GM21786 (cell line): Measurements from ENCODE around the gene SGO2.

Experiments used
- ATAC-seq: cut with Tn5 transposase; IDR thresholded peaks from one replicate; pipeline ENCODE4 v1.9.1; 2021; ENCODE audit not compliant: unreplicated experiment

SGO2 gene

GRCh38 chr2:200525882-200526651, at the start of gene SGO2:
Gene SGO2 (plus strand): TSS chr2:200526207. CDS start chr2:200532976, 6,769 bp downstream.
- peak; percentile 100 for ATAC-seq

GRCh38 chr2:200476836-200477235, 49.2 kb upstream of the SGO2 start:
- ATAC-seq, result no peak

- ATAC-seq, result no peak
Observed at GRCh38 chr2:200477667-200478131, 48.3 kb upstream of the SGO2 start.

GRCh38 chr2:200479692-200480265, 46.2 kb upstream of the SGO2 start:
- ATAC-seq, result no peak

GRCh38 chr2:200482194-200482593, 43.8 kb upstream of the SGO2 start:
- ATAC-seq, result peak; percentile 57

GRCh38 chr2:200483729-200484198, 42.2 kb upstream of the SGO2 start:
- ATAC-seq, result peak; percentile 52

GRCh38 chr2:200484934-200485333, 41.1 kb upstream of the SGO2 start:
- no peak for ATAC-seq

- no peak for ATAC-seq
Observed at GRCh38 chr2:200486529-200486928, 39.5 kb upstream of the SGO2 start.

- no peak for ATAC-seq
Observed at GRCh38 chr2:200488169-200488568, 37.8 kb upstream of the SGO2 start.

- ATAC-seq, result no peak
Observed at GRCh38 chr2:200490001-200490400, 36.0 kb upstream of the SGO2 start.

- ATAC-seq, result no peak
Observed at GRCh38 chr2:200492656-200493055, 33.4 kb upstream of the SGO2 start.

- no peak for ATAC-seq
Observed at GRCh38 chr2:200494048-200494447, 32.0 kb upstream of the SGO2 start.

- no peak for ATAC-seq
Observed at GRCh38 chr2:200496696-200497095, 29.3 kb upstream of the SGO2 start.

GRCh38 chr2:200498402-200499162, 27.4 kb upstream of the SGO2 start:
- no peak for ATAC-seq

- no peak for ATAC-seq
Observed at GRCh38 chr2:200502196-200502595, 23.8 kb upstream of the SGO2 start.

GRCh38 chr2:200506679-200507078, 19.3 kb upstream of the SGO2 start:
- no peak for ATAC-seq

GRCh38 chr2:200507179-200507578, 18.8 kb upstream of the SGO2 start:
- no peak for ATAC-seq

- no peak for ATAC-seq
Observed at GRCh38 chr2:200509235-200509611, 16.8 kb upstream of the SGO2 start.

GRCh38 chr2:200509612-200510433, 16.2 kb upstream of the SGO2 start, which contains the start of gene KCTD18:
Gene KCTD18 (minus strand): TSS chr2:200510068. CDS start chr2:200507016, 3,052 bp downstream.
- ATAC-seq, result peak; percentile 97

GRCh38 chr2:200515155-200515554, 10.9 kb upstream of the SGO2 start:
- no peak for ATAC-seq

GRCh38 chr2:200523158-200523557, 2.8 kb upstream of the SGO2 start:
- no peak for ATAC-seq
